Activated T-helper 1 cell treated with Interleukin-2 at 50 U/mL for 16 hours (primary cell): Measurements from ENCODE around the gene VPS35.

Experiments used
- DNase-seq: peaks from one replicate; pipeline ENCODE4 v3.0.0-alpha.2; 2020; ENCODE audit warnings: low read depth

The VPS35 gene

GRCh38 chr16:46612121-46612520 is 76.9 kb downstream of the VPS35 start:
- DNase-seq = no peak

- no peak for DNase-seq
Observed at GRCh38 chr16:46607529-46607928, 81.4 kb downstream of the VPS35 start.

- no peak for DNase-seq
Observed at GRCh38 chr16:46606231-46606630, 82.7 kb downstream of the VPS35 start.
